H9 (cell line): ENCODE results near the gene PPP1CA. TPM values are rescaled to one million over a fixed set of nuclear protein-coding genes. Genes with fewer than 3 reads are reported as not detected.

Experiments
- DNase-seq: peaks from one replicate; pipeline ENCODE4 v3.0.0-alpha.2; 2017
- H2AFZ ChIP-seq: one replicate; pipeline ENCODE4 v1.6.1; 2013; ENCODE audit warnings: mild to moderate bottlenecking, low read length, control low read depth, moderate library complexity
- H2AK5ac ChIP-seq: 2 replicates; pipeline ENCODE4 v1.6.1; 2013; ENCODE audit warnings: low read length, control low read depth, mixed read lengths; ENCODE audit not compliant: insufficient read length
- H2BK120ac ChIP-seq: one replicate; pipeline ENCODE4 v1.6.1; 2013; ENCODE audit warnings: low read depth, mild to moderate bottlenecking, low read length, control low read depth, inconsistent platforms; ENCODE audit not compliant: poor library complexity, severe bottlenecking
- H2BK12ac ChIP-seq: 2 replicates; pipeline ENCODE4 v1.6.1; 2013; ENCODE audit warnings: low read length, control low read depth, mixed read lengths, low read depth; ENCODE audit not compliant: insufficient read length
- H2BK15ac ChIP-seq: 2 replicates; pipeline ENCODE4 v1.6.1; 2013; ENCODE audit warnings: low read depth, low read length, control low read depth
- H2BK20ac ChIP-seq: one replicate; pipeline ENCODE4 v1.6.1; 2013; ENCODE audit warnings: low read depth, mild to moderate bottlenecking, low read length, control low read depth, inconsistent platforms; ENCODE audit not compliant: poor library complexity, severe bottlenecking
- H2BK5ac ChIP-seq: 2 replicates; pipeline ENCODE4 v1.6.1; 2013; ENCODE audit warnings: low read length, control low read depth, mixed read lengths; ENCODE audit not compliant: insufficient read length
- H3K14ac ChIP-seq: 2 replicates; pipeline ENCODE4 v1.6.1; 2013; ENCODE audit warnings: low read length, control low read depth; ENCODE audit not compliant: insufficient read depth
- H3K18ac ChIP-seq: 2 replicates; pipeline ENCODE4 v1.6.1; 2013; ENCODE audit warnings: low read depth, mild to moderate bottlenecking, mixed read lengths, low read length, control low read depth; ENCODE audit not compliant: insufficient read length
- H3K23ac ChIP-seq: 2 replicates; pipeline ENCODE4 v1.6.1; 2013; ENCODE audit warnings: low read length, control low read depth, mixed read lengths, low read depth; ENCODE audit not compliant: insufficient read length
- H3K23me2 ChIP-seq: 2 replicates; pipeline ENCODE4 v1.6.1; 2013; ENCODE audit warnings: low read depth, mild to moderate bottlenecking, mixed read lengths, low read length, control low read depth; ENCODE audit not compliant: insufficient read length, poor library complexity, severe bottlenecking
- H3K27ac ChIP-seq: 2 replicates; pipeline ENCODE4 v1.5.1; 2013; ENCODE audit warnings: low read length, control low read depth, mixed read lengths, low read depth; ENCODE audit not compliant: insufficient read length
- H3K27me3 ChIP-seq: 2 replicates; pipeline ENCODE4 v1.6.1; 2013; ENCODE audit warnings: low read length, control low read depth, inconsistent platforms; ENCODE audit not compliant: insufficient read depth
- H3K4ac ChIP-seq: 2 replicates; pipeline ENCODE4 v1.6.1; 2013; ENCODE audit warnings: low read depth, mild to moderate bottlenecking, control low read depth, inconsistent platforms, low read length, moderate library complexity
- H3K4me1 ChIP-seq: 2 replicates; pipeline ENCODE4 v1.6.1; 2013; ENCODE audit warnings: low read length, control low read depth, inconsistent platforms; ENCODE audit not compliant: insufficient read depth
- H3K4me2 ChIP-seq: 2 replicates; pipeline ENCODE4 v1.6.1; 2013; ENCODE audit warnings: low read length, control low read depth, mixed read lengths; ENCODE audit not compliant: insufficient read length, insufficient read depth
- H3K56ac ChIP-seq: 2 replicates; pipeline ENCODE4 v1.6.1; 2013; ENCODE audit warnings: low read depth, mild to moderate bottlenecking, mixed read lengths, low read length, control low read depth; ENCODE audit not compliant: insufficient read length
- H3K79me1 ChIP-seq: 2 replicates; pipeline ENCODE4 v1.6.1; 2013; ENCODE audit warnings: low read depth, mild to moderate bottlenecking, moderate library complexity, low read length, control low read depth, inconsistent platforms; ENCODE audit not compliant: insufficient read depth, poor library complexity, severe bottlenecking
- H3K79me2 ChIP-seq: 2 replicates; pipeline ENCODE4 v1.6.1; 2013; ENCODE audit warnings: low read length, control low read depth, inconsistent platforms; ENCODE audit not compliant: insufficient read depth
- H3K9ac ChIP-seq: 2 replicates; pipeline ENCODE4 v1.6.1; 2013; ENCODE audit warnings: low read length, control low read depth, mixed read lengths; ENCODE audit not compliant: insufficient read length; ENCODE audit errors: extremely low read depth
- H3K9me3 ChIP-seq: one replicate; pipeline ENCODE4 v1.6.1; 2013; ENCODE audit warnings: low read depth, low read length, inconsistent platforms; ENCODE audit not compliant: control insufficient read depth
- H3T11ph ChIP-seq: one replicate; pipeline ENCODE4 v1.6.1; 2013; ENCODE audit warnings: mild to moderate bottlenecking, low read length, control low read depth, inconsistent platforms
- H4K20me1 ChIP-seq: one replicate; pipeline ENCODE4 v1.6.1; 2013; ENCODE audit not compliant: control insufficient read depth, insufficient read length, insufficient read depth
- H4K5ac ChIP-seq: 2 replicates; pipeline ENCODE4 v1.6.1; 2013; ENCODE audit warnings: low read depth, mild to moderate bottlenecking, mixed read lengths, low read length, control low read depth; ENCODE audit not compliant: insufficient read length
- H4K8ac ChIP-seq: replicated peaks from 2 replicates; pipeline ENCODE4 v1.6.1; 2013; ENCODE audit warnings: low read length, control low read depth, mixed read lengths, low read depth; ENCODE audit not compliant: insufficient read length
- H4K91ac ChIP-seq: 2 replicates; pipeline ENCODE4 v1.6.1; 2013; ENCODE audit warnings: low read depth, mild to moderate bottlenecking, moderate library complexity, mixed read lengths, low read length, control low read depth; ENCODE audit not compliant: insufficient read length
- H3K27ac Mint-ChIP-seq, 3 experiments: 2 replicates in 2 of 3; 3 replicates in 1 of 3; pipeline ENCODE4 v1.8.0; 2020 to 2021; ENCODE audit warnings: mixed read lengths in 3 of 3, mild to moderate bottlenecking in 1 of 3, moderate library complexity in 1 of 3
- H3K27me3 Mint-ChIP-seq: 2 replicates; pipeline ENCODE4 v1.8.0; 2021; ENCODE audit warnings: low read depth, mild to moderate bottlenecking, moderate library complexity, mixed read lengths
- H3K36me3 Mint-ChIP-seq, 3 experiments: 2 replicates in 2 of 3; 3 replicates in 1 of 3; pipeline ENCODE4 v1.8.0; 2020 to 2021; ENCODE audit warnings: low read depth in 3 of 3, mixed read lengths in 3 of 3; ENCODE audit not compliant: insufficient read depth in 1 of 3
- H3K4me1 Mint-ChIP-seq, 2 experiments: 2 replicates each; pipeline ENCODE4 v1.8.0; 2020; ENCODE audit warnings: mixed read lengths in 2 of 2
- H3K4me3 Mint-ChIP-seq, 2 experiments: 2 replicates in 1 of 2; 3 replicates in 1 of 2; pipeline ENCODE4 v1.8.0; 2020 to 2021; ENCODE audit warnings: mild to moderate bottlenecking in 2 of 2, mixed read lengths in 2 of 2, moderate library complexity in 1 of 2
- H3K9me3 Mint-ChIP-seq, 2 experiments: 2 replicates in 1 of 2; 3 replicates in 1 of 2; pipeline ENCODE4 v1.8.0; 2020; ENCODE audit warnings: mild to moderate bottlenecking in 2 of 2, mixed read lengths in 2 of 2, moderate library complexity in 1 of 2
- WGBS: extraction: QIAGEN DNeasy Blood & Tissue Kit; methylation state at CpG from one replicate; pipeline ENCODE4 v1.1.7; 2013; ENCODE audit warnings: missing lambda C conversion rate, low lambda C conversion rate, mixed read lengths; ENCODE audit not compliant: insufficient read length; ENCODE audit errors: extremely low coverage; 5-methylcytosine and 5-hydroxymethylcytosine counted together
- total RNA-seq: library from RNA; stranded (reverse); gene quantifications from 2 replicates; pipeline ENCODE4 v1.2.1, GENCODE V29; 2021
- TF ChIP-seq, protein P1 (sequence below): fragments of 200-600 bp; sonication (generic); conservative IDR thresholded peaks from 3 replicates; pipeline ENCODE4 v1.8.0; 2021; ENCODE audit warnings: antibody characterized with exemption, mild to moderate bottlenecking

Gene PPP1CA
- total RNA-seq, 1 experiment from 2014 or later, result 205 TPM

GRCh38 chr11:67407688-67408163 is 6.1 kb upstream of the PPP1CA start:
- Histone ChIP-seq H3K27me3 (no peaks in the 10 kb centered on the region), H3K9ac (no peak overlapping the region), H3K9me3 (no peaks in the 10 kb centered on the region), H2AK5ac (no peak overlapping the region), H3K4ac (no peak overlapping the region), H3K14ac (no peak overlapping the region), H2BK5ac (no peak overlapping the region), H2BK20ac (no peak overlapping the region), H3K18ac (no peak overlapping the region), H2BK12ac (no peak overlapping the region), H4K91ac (no peak overlapping the region), H3K23ac (no peak overlapping the region), H4K8ac (no peak overlapping the region), H3K79me1 (no peaks in the 10 kb centered on the region), H3K79me2 (no peaks in the 10 kb centered on the region), H3T11ph (no peak overlapping the region), H2AFZ (no peak overlapping the region), H4K20me1 (no peaks in the 10 kb centered on the region), H4K5ac (no peak overlapping the region), H3K23me2 (no peaks in the 10 kb centered on the region), H3K27ac (no peak overlapping the region), H3K56ac (no peak overlapping the region), H2BK15ac (no peak overlapping the region), H2BK120ac (no peak overlapping the region), H3K4me2 (no peak overlapping the region), H3K4me1 (no peaks in the 10 kb centered on the region)
- peaks cover 14 to 25% of the 10 kb centered on the region in 2 experiments for H3K4me1 Mint-ChIP-seq
- WGBS, result no CpG with 5 or more reads among the region's 12 CpGs
- no peaks in the 10 kb centered on the region for H3K36me3 Mint-ChIP-seq
- H3K9me3 Mint-ChIP-seq, result no peaks in the 10 kb centered on the region
- no peak overlapping the region for H3K27ac Mint-ChIP-seq
- peaks cover 37% of the 10 kb centered on the region for H3K27me3 Mint-ChIP-seq
- DNase-seq, result no peak
- TF ChIP-seq, protein P1, sequence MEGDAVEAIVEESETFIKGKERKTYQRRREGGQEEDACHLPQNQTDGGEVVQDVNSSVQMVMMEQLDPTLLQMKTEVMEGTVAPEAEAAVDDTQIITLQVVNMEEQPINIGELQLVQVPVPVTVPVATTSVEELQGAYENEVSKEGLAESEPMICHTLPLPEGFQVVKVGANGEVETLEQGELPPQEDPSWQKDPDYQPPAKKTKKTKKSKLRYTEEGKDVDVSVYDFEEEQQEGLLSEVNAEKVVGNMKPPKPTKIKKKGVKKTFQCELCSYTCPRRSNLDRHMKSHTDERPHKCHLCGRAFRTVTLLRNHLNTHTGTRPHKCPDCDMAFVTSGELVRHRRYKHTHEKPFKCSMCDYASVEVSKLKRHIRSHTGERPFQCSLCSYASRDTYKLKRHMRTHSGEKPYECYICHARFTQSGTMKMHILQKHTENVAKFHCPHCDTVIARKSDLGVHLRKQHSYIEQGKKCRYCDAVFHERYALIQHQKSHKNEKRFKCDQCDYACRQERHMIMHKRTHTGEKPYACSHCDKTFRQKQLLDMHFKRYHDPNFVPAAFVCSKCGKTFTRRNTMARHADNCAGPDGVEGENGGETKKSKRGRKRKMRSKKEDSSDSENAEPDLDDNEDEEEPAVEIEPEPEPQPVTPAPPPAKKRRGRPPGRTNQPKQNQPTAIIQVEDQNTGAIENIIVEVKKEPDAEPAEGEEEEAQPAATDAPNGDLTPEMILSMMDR, result no peak
- H3K4me3 Mint-ChIP-seq, result no peak overlapping the region
